GM12878 (cell line): ENCODE results near the gene USP38. TPM values are rescaled to one million over a fixed set of nuclear protein-coding genes. Genes with fewer than 3 reads are reported as not detected.
"Not testable (repeated sequence)": the region's sequence is repeated elsewhere in the genome, so short reads cannot be mapped to it uniquely, and the experiment has no call there.

Source experiments
- ATAC-seq: fragments of 200-7000 bp; cut with Tn5 transposase; 3 replicates; pipeline ENCODE4 v1.9.1; 2020; ENCODE audit warnings: mild to moderate bottlenecking, moderate library complexity
- BruUV-seq: library from RNA; stranded (reverse); fragments of 400-500 nt; replicated peaks from 2 replicates; lab custom pipeline; 2021; lab: Mats Ljungman, UMichigan
- CTCF ChIA-PET: fragments of 300-600 bp; sonication (Branson Sonifier 250); formaldehyde crosslinking; extraction: SDS; loops from one replicate; lab custom pipeline; 2021; ENCODE audit warnings: inconsistent platforms; lab: Yijun Ruan, JAX
- POLR2A ChIA-PET: fragments of 350-600 bp; formaldehyde crosslinking; extraction: SDS; loops from one replicate; lab custom pipeline; 2021; ENCODE audit warnings: inconsistent platforms; lab: Charles Lee
- RAD21 ChIA-PET: fragments of 300-600 bp; sonication (Branson Sonifier 250); formaldehyde crosslinking; loops from one replicate; lab custom pipeline; 2023; ENCODE audit warnings: antibody characterized with exemption; ENCODE audit not compliant: unreplicated experiment; lab: Charles Lee
- SMC1A ChIA-PET: fragments of 300-600 bp; sonication (Branson Sonifier 250); formaldehyde crosslinking; loops from one replicate; lab custom pipeline; 2023; ENCODE audit not compliant: unreplicated experiment, uncharacterized antibody; lab: Charles Lee
- DNase-seq: peaks from one replicate; pipeline ENCODE4 v3.0.0-alpha.2; 2011; ENCODE audit warnings: low read depth, low spot score
- FAIRE-seq: peaks from 3 replicates; lab custom pipeline; 2011; peaks lifted over from hg19 to GRCh38; lab: Jason Lieb, UNC
- H2AFZ ChIP-seq: 2 replicates; pipeline ENCODE4 v1.6.0; 2011; ENCODE audit warnings: low read depth, low read length, control low read depth; ENCODE audit not compliant: control insufficient read depth
- H3K27ac ChIP-seq: 2 replicates; pipeline ENCODE4 v1.5.1; 2011; ENCODE audit warnings: control low read depth; ENCODE audit not compliant: control insufficient read depth, insufficient read depth
- H3K27me3 ChIP-seq, 2 experiments: replicated peaks in 1 of 2; 2 replicates each; pipeline versions ENCODE4 v1.6.0 to v1.6.1; 2011; ENCODE audit warnings: low read length in 1 of 2; ENCODE audit not compliant: control insufficient read depth in 2 of 2, insufficient read depth in 2 of 2
- H3K36me3 ChIP-seq, 2 experiments: 2 replicates each; pipeline ENCODE4 v1.5.1; 2011; ENCODE audit warnings: low read length in 1 of 2; ENCODE audit not compliant: control insufficient read depth in 2 of 2, insufficient read depth in 2 of 2
- H3K4me1 ChIP-seq: 2 replicates; pipeline ENCODE4 v1.6.1; 2011; ENCODE audit warnings: mild to moderate bottlenecking, low read length, moderate library complexity, mixed read lengths; ENCODE audit not compliant: control insufficient read depth, insufficient read depth
- H3K4me2 ChIP-seq: 2 replicates; pipeline ENCODE4 v1.6.0; 2011; ENCODE audit warnings: control low read depth; ENCODE audit not compliant: control insufficient read depth, insufficient read depth
- H3K4me3 ChIP-seq: fragments of 200-600 bp; sonication (generic); 2 replicates; pipeline ENCODE4 v1.5.1; 2016
- H3K79me2 ChIP-seq: 2 replicates; pipeline ENCODE4 v1.6.0; 2011; ENCODE audit warnings: low read length; ENCODE audit not compliant: control insufficient read depth, insufficient read depth
- H3K9ac ChIP-seq: 2 replicates; pipeline ENCODE4 v1.8.0; 2011; ENCODE audit warnings: low read length, control low read depth, mixed read lengths; ENCODE audit not compliant: control insufficient read depth, insufficient read depth
- H3K9me3 ChIP-seq: replicated peaks from 3 replicates; pipeline ENCODE4 v1.5.1; 2011; ENCODE audit warnings: mild to moderate bottlenecking, low read length; ENCODE audit not compliant: control insufficient read depth, insufficient read depth
- H4K20me1 ChIP-seq: 2 replicates; pipeline ENCODE4 v1.6.0; 2011; ENCODE audit not compliant: control insufficient read depth, insufficient read depth
- BACH1 ChIP-seq: fragments of 450-650 bp; IDR thresholded peaks from 2 replicates; pipeline ENCODE4 v1.6.1; 2017; ENCODE audit warnings: mild to moderate bottlenecking, borderline replicate concordance
- HDAC6 ChIP-seq: fragments of 200-600 bp; sonication (generic); IDR thresholded peaks from one replicate; pipeline ENCODE4 v1.8.0; 2017; ENCODE audit warnings: antibody characterized with exemption; ENCODE audit not compliant: unreplicated experiment
- NFYB ChIP-seq: IDR thresholded peaks from 2 replicates; pipeline ENCODE4 v1.6.1; 2011; ENCODE audit warnings: low read depth, mild to moderate bottlenecking, low read length, improper control_type of control experiment, moderate library complexity; ENCODE audit not compliant: insufficient read depth
- SRF ChIP-seq, 2 experiments: IDR thresholded peaks; 2 replicates each; pipeline ENCODE4 v1.6.1; 2011; ENCODE audit warnings: low read depth in 2 of 2, low read length in 2 of 2, mild to moderate bottlenecking in 1 of 2, moderate library complexity in 1 of 2
- WGBS: methylation state at CpG from one replicate; pipeline ENCODE4 v1.1.6; 2016; ENCODE audit warnings: low lambda C conversion rate; ENCODE audit not compliant: insufficient replicate concordance, insufficient coverage; ENCODE audit errors: missing lambda C conversion rate; 5-methylcytosine and 5-hydroxymethylcytosine counted together
- in situ Hi-C: fragments of 300-500 bp; cut with MboI; formaldehyde crosslinking; loops from 9 replicates; pipeline ENCODE4 v1.14.3; 2018; ENCODE audit warnings: mixed read lengths
- intact Hi-C: fragments of 100-400 bp; cut with micrococcal nuclease; formaldehyde crosslinking; loops from one replicate; pipeline ENCODE4 v1.14.2; 2022; ENCODE audit not compliant: unreplicated experiment
- polyA plus RNA-seq, 11 experiments: library from polyadenylated mRNA; depleted of rRNA in 4 of 11; unstranded in 6 of 11; stranded (reverse) in 5 of 11; fragments of >200 nt; fragmentation: Nextera tagmentation in 4 of 11; fragmentation: Illumina TruSeq in 1 of 11; extraction: Ambion mirVana in 4 of 11; extraction: Trizol in 1 of 11; gene quantifications; 1 replicate in 1 of 11; 2 replicates in 10 of 11; pipeline versions ENCODE4 v1.2.1 to v1.2.3, GENCODE V29; 2011 to 2016; ENCODE audit warnings: inconsistent platforms in 2 of 11, missing spikeins in 2 of 11, low read depth in 1 of 11
- total RNA-seq, 4 experiments: library from RNA; depleted of rRNA in 3 of 4; stranded (reverse); fragments of >200 nt in 3 of 4; fragmentation: Illumina TruSeq in 1 of 4; extraction: Trizol in 1 of 4; gene quantifications; 2 replicates each; pipeline versions ENCODE4 v1.2.1 to v1.2.3, GENCODE V29; 2013 to 2021
- TF ChIP-seq, protein P1 (sequence below): IDR thresholded peaks from 2 replicates; pipeline ENCODE4 v1.6.1; 2012; ENCODE audit warnings: mild to moderate bottlenecking, low read depth, low read length
- TF ChIP-seq, protein P2 (sequence below): fragments of 150-350 bp; IDR thresholded peaks from 2 replicates; pipeline ENCODE4 v1.6.1; 2016; ENCODE audit warnings: low read depth, low read length

The USP38 gene
- total and polyA plus RNA-seq, 10 of the 15 experiments (the other 5 are each of a cell fraction or from before 2014, with no cell fraction given) = 4.4 to 19.0 (median 14.7) TPM

DNA sequence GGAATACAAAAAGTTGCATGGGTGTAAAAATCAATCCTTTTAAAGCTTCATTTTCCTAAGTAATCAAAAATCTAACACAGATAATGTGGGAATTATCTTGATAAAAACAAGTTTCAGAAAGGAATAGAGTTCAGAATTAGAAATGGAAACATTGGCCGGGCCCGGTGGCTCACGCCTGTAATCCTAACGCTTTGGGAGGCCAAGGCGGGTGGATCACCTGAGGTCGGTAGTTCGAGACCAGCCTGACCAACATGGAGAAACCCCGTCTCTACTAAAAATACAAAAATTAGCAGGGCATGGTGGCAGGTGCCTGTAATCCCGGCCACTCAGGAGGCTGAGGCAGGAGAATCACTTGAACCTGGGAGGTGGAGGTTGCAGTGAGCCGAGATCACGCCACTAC, 52.5 kb downstream of the USP38 start:
- SMC1A ChIA-PET = interaction anchor here (0.7 to 1.2 kb wide), 2 partner anchors 9 to 16 kb away, joined by 3 read pairs; no protein-coding TSS in a partner anchor
- H3K79me2 ChIP-seq, H3K4me2 ChIP-seq, H2AFZ ChIP-seq, POLR2A ChIA-PET, DNase-seq, RAD21 ChIA-PET, FAIRE-seq, H3K4me1 ChIP-seq, BruUV-seq, H3K9me3 ChIP-seq, CTCF ChIA-PET, H3K27me3 ChIP-seq, in situ Hi-C loops, H3K27ac ChIP-seq, ATAC-seq, intact Hi-C loops, H3K36me3 ChIP-seq, H4K20me1 ChIP-seq, H3K4me3 ChIP-seq, H3K9ac ChIP-seq: not testable (repeated sequence)
- WGBS = 79% methylated on average over 8 of the region's 11 CpGs

- in situ Hi-C loops (no loop called here), intact Hi-C loops (no loop called here)
- no peak for DNase-seq
- ChIA-PET POLR2A (no interaction called here), CTCF (interaction anchor here (0.8 kb wide), 2 partner anchors 9 to 12 kb away, joined by 3 read pairs; no protein-coding TSS in a partner anchor), SMC1A (interaction anchor here (1.5 to 1.9 kb wide), 3 partner anchors 10 to 38 kb away, joined by 3 to 5 read pairs (median 4); no protein-coding TSS in a partner anchor), RAD21 (no interaction called here)
- ATAC-seq = no peak
- Histone ChIP-seq H3K27me3 (no peaks in the 10 kb centered on the region), H3K4me2 (no peak overlapping the region), H2AFZ (no peak overlapping the region), H3K36me3 (no peaks in the 10 kb centered on the region), H3K4me3 (no peak overlapping the region), H3K79me2 (no peaks in the 10 kb centered on the region), H3K27ac (no peak overlapping the region), H4K20me1 (no peaks in the 10 kb centered on the region), H3K4me1 (no peaks in the 10 kb centered on the region), H3K9me3 (no peaks in the 10 kb centered on the region), H3K9ac (no peak overlapping the region)
- no peak for FAIRE-seq
- no TSS peak for BruUV-seq
- 50% methylated on average over 1 of the region's 1 CpG for WGBS
- TF ChIP-seq HDAC6 (no peak), SRF (IDR thresholded peaks at IDR 0.05; ENCODE audit: low read depth in 2 of 2, low read length in 2 of 2) (no peak), NFYB (no peak), BACH1 (no peak)
- TF ChIP-seq, protein P1, sequence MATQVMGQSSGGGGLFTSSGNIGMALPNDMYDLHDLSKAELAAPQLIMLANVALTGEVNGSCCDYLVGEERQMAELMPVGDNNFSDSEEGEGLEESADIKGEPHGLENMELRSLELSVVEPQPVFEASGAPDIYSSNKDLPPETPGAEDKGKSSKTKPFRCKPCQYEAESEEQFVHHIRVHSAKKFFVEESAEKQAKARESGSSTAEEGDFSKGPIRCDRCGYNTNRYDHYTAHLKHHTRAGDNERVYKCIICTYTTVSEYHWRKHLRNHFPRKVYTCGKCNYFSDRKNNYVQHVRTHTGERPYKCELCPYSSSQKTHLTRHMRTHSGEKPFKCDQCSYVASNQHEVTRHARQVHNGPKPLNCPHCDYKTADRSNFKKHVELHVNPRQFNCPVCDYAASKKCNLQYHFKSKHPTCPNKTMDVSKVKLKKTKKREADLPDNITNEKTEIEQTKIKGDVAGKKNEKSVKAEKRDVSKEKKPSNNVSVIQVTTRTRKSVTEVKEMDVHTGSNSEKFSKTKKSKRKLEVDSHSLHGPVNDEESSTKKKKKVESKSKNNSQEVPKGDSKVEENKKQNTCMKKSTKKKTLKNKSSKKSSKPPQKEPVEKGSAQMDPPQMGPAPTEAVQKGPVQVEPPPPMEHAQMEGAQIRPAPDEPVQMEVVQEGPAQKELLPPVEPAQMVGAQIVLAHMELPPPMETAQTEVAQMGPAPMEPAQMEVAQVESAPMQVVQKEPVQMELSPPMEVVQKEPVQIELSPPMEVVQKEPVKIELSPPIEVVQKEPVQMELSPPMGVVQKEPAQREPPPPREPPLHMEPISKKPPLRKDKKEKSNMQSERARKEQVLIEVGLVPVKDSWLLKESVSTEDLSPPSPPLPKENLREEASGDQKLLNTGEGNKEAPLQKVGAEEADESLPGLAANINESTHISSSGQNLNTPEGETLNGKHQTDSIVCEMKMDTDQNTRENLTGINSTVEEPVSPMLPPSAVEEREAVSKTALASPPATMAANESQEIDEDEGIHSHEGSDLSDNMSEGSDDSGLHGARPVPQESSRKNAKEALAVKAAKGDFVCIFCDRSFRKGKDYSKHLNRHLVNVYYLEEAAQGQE = no peak
- TF ChIP-seq, protein P2, sequence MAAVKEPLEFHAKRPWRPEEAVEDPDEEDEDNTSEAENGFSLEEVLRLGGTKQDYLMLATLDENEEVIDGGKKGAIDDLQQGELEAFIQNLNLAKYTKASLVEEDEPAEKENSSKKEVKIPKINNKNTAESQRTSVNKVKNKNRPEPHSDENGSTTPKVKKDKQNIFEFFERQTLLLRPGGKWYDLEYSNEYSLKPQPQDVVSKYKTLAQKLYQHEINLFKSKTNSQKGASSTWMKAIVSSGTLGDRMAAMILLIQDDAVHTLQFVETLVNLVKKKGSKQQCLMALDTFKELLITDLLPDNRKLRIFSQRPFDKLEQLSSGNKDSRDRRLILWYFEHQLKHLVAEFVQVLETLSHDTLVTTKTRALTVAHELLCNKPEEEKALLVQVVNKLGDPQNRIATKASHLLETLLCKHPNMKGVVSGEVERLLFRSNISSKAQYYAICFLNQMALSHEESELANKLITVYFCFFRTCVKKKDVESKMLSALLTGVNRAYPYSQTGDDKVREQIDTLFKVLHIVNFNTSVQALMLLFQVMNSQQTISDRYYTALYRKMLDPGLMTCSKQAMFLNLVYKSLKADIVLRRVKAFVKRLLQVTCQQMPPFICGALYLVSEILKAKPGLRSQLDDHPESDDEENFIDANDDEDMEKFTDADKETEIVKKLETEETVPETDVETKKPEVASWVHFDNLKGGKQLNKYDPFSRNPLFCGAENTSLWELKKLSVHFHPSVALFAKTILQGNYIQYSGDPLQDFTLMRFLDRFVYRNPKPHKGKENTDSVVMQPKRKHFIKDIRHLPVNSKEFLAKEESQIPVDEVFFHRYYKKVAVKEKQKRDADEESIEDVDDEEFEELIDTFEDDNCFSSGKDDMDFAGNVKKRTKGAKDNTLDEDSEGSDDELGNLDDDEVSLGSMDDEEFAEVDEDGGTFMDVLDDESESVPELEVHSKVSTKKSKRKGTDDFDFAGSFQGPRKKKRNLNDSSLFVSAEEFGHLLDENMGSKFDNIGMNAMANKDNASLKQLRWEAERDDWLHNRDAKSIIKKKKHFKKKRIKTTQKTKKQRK = no peak
Observed at GRCh38 chr4:143240939-143241679, 56.4 kb downstream of the USP38 start.
